HG02623 (cell line): ENCODE results near the gene PHKA2.

Experiments
- ATAC-seq: cut with Tn5 transposase; IDR thresholded peaks from one replicate; pipeline ENCODE4 v1.9.1; 2021; ENCODE audit warnings: moderate library complexity; ENCODE audit not compliant: unreplicated experiment

The PHKA2 gene

GRCh38 chrX:18931972-18932371 lies 51.9 kb downstream of the PHKA2 start:
- no peak for ATAC-seq

- no peak for ATAC-seq
Measured at GRCh38 chrX:18929775-18930174, 54.1 kb downstream of the PHKA2 start.

GRCh38 chrX:18927558-18927957 lies 56.4 kb downstream of the PHKA2 start:
- ATAC-seq = no peak

- ATAC-seq = no peak
Measured at GRCh38 chrX:18924507-18925088, 59.3 kb downstream of the PHKA2 start.

- no peak for ATAC-seq
Measured at GRCh38 chrX:18920566-18920965, 63.3 kb downstream of the PHKA2 start.

- ATAC-seq = no peak
Measured at GRCh38 chrX:18920079-18920478, 63.8 kb downstream of the PHKA2 start.

- ATAC-seq = no peak
Measured at GRCh38 chrX:18917831-18918230, 66.1 kb downstream of the PHKA2 start.

GRCh38 chrX:18906286-18906685 lies 77.6 kb downstream of the PHKA2 start:
- ATAC-seq = no peak

- no peak for ATAC-seq
Measured at GRCh38 chrX:18900401-18900976, 83.4 kb downstream of the PHKA2 start.

GRCh38 chrX:18899796-18900380 lies 84.0 kb downstream of the PHKA2 start:
- no peak for ATAC-seq

GRCh38 chrX:18898492-18898891 lies 85.4 kb downstream of the PHKA2 start:
- ATAC-seq = no peak

GRCh38 chrX:18898091-18898490 lies 85.8 kb downstream of the PHKA2 start:
- ATAC-seq = no peak

GRCh38 chrX:18897611-18898010 lies 86.3 kb downstream of the PHKA2 start:
- no peak for ATAC-seq

- ATAC-seq = no peak
Measured at GRCh38 chrX:18896680-18897544, 87.0 kb downstream of the PHKA2 start.

GRCh38 chrX:18895189-18895951 lies 88.5 kb downstream of the PHKA2 start:
- no peak for ATAC-seq

- no peak for ATAC-seq
Measured at GRCh38 chrX:18894156-18894555, 89.8 kb downstream of the PHKA2 start.

GRCh38 chrX:18893536-18893935 lies 90.4 kb downstream of the PHKA2 start:
- ATAC-seq = no peak

GRCh38 chrX:18892899-18893298 lies 91.0 kb downstream of the PHKA2 start:
- ATAC-seq = no peak

GRCh38 chrX:18891548-18891945 lies 92.4 kb downstream of the PHKA2 start:
- ATAC-seq = no peak

GRCh38 chrX:18890724-18891547 lies 93.0 kb downstream of the PHKA2 start:
- no peak for ATAC-seq
